ENCODE data around the gene EIF1.

The EIF1 gene

GRCh38 chr17:41737680-41738023 is 49.0 kb downstream of the EIF1 start:
- no peak overlapping the region for H3K4me3 ChIP-seq (ENCODE audit: low read length)
- TF ChIP-seq CTCF (conservative IDR thresholded peaks at IDR 0.05; ENCODE audit: low read depth, low read length) = no peak
- no peak for DNase-seq (ENCODE audit: low read depth)

GRCh38 chr17:41738077-41738800 is 49.6 kb downstream of the EIF1 start:
- DNase-seq (ENCODE audit: low read depth) = no peak
- H3K4me3 ChIP-seq (ENCODE audit: low read length) = no peak overlapping the region
- TF ChIP-seq CTCF (conservative IDR thresholded peaks at IDR 0.05; ENCODE audit: low read depth, low read length) = peak; percentile 96

DNA sequence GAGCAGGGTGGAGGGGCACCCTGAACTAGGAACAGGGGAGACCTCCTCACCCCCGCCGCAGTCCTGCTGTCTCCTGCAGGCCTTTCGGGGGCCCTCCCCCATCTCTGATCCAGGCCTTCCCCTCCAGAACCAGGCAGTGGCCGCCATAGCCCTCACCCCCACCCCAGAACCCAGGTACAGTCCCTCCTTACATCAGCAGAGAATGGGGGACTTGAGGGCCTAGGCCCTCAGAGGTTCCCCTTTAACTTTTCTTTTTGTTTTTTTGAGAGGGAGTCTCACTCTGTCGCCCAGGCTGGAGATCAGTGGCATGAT is 50.1 kb downstream of the EIF1 start:
- no peak for DNase-seq (ENCODE audit: low read depth)
- H3K4me3 ChIP-seq (ENCODE audit: low read length) = no peak overlapping the region
- TF ChIP-seq CTCF (conservative IDR thresholded peaks at IDR 0.05; ENCODE audit: low read depth, low read length) = no peak

- no peak for DNase-seq (ENCODE audit: low read depth)
- H3K4me3 ChIP-seq (ENCODE audit: low read length) = no peak overlapping the region
- no peak for TF ChIP-seq CTCF (conservative IDR thresholded peaks at IDR 0.05; ENCODE audit: low read depth, low read length)
Observed at GRCh38 chr17:41739661-41740352, 51.1 kb downstream of the EIF1 start.

GRCh38 chr17:41740506-41740905 is 51.8 kb downstream of the EIF1 start:
- no peak for DNase-seq (ENCODE audit: low read depth)
- no peak overlapping the region for H3K4me3 ChIP-seq (ENCODE audit: low read length)
- TF ChIP-seq CTCF (conservative IDR thresholded peaks at IDR 0.05; ENCODE audit: low read depth, low read length) = no peak

- H3K4me3 ChIP-seq (ENCODE audit: low read length) = no peak overlapping the region
- TF ChIP-seq CTCF (conservative IDR thresholded peaks at IDR 0.05; ENCODE audit: low read depth, low read length) = no peak
- no peak for DNase-seq (ENCODE audit: low read depth)
Observed at GRCh38 chr17:41741709-41742108, 53.0 kb downstream of the EIF1 start.
